ENCODE measurements around the gene DENND1A. TPM values are rescaled to one million over a fixed set of nuclear protein-coding genes. Genes with fewer than 3 reads are reported as not detected.

The DENND1A gene
- total RNA-seq, 1 experiment from 2014 or later, result 42.5 TPM

- H3K9me3 Mint-ChIP-seq (ENCODE audit: unreplicated experiment), result no peaks in the 10 kb centered on the region
- H3K4me3 Mint-ChIP-seq (ENCODE audit: unreplicated experiment), result no peak overlapping the region
- H3K27me3 Mint-ChIP-seq (ENCODE audit: insufficient read depth, unreplicated experiment), result no peaks in the 10 kb centered on the region
- no peak for DNase-seq (ENCODE audit: unreplicated experiment)
- no peak overlapping the region for H3K27ac Mint-ChIP-seq (ENCODE audit: low read depth, unreplicated experiment)
- H3K4me1 Mint-ChIP-seq (ENCODE audit: insufficient read depth, unreplicated experiment), result no peaks in the 10 kb centered on the region
- no TSS peak for BruUV-seq (replicated peaks)
- TF ChIP-seq CTCF (IDR thresholded peaks at IDR 0.05; ENCODE audit: unreplicated experiment), result no peak
- intact Hi-C loops (cut with micrococcal nuclease), result no loop called here
- POLR2A ChIA-PET, result no interaction called here
- H3K36me3 Mint-ChIP-seq (ENCODE audit: insufficient read depth, unreplicated experiment), result peaks cover 10% of the 10 kb centered on the region
- CTCF ChIA-PET, result interaction anchor here (0.9 to 1.3 kb wide), 2 partner anchors 13 to 26 kb away, joined by 3 read pairs; no protein-coding TSS in a partner anchor
Observed at GRCh38 chr9:123568691-123569688, 360.9 kb downstream of the DENND1A start.

GRCh38 chr9:123567013-123567412 lies 362.9 kb downstream of the DENND1A start:
- Mint-ChIP-seq H3K27ac (ENCODE audit: low read depth, unreplicated experiment) (no peak overlapping the region), H3K9me3 (ENCODE audit: unreplicated experiment) (no peaks in the 10 kb centered on the region), H3K4me3 (ENCODE audit: unreplicated experiment) (no peak overlapping the region), H3K27me3 (ENCODE audit: insufficient read depth, unreplicated experiment) (no peaks in the 10 kb centered on the region), H3K36me3 (ENCODE audit: insufficient read depth, unreplicated experiment) (peaks cover 13% of the 10 kb centered on the region), H3K4me1 (ENCODE audit: insufficient read depth, unreplicated experiment) (peaks cover 8% of the 10 kb centered on the region)
- ChIA-PET POLR2A (interaction anchor here (0.7 kb wide), 1 partner anchor 19 kb away, joined by 3 read pairs; no protein-coding TSS in a partner anchor), CTCF (interaction anchor here (1.0 kb wide), 1 partner anchor 22 kb away, joined by 3 read pairs; no protein-coding TSS in a partner anchor)
- DNase-seq (ENCODE audit: unreplicated experiment), result no peak
- intact Hi-C loops (cut with micrococcal nuclease), result no loop called here
- no peak for TF ChIP-seq CTCF (IDR thresholded peaks at IDR 0.05; ENCODE audit: unreplicated experiment)
- no TSS peak for BruUV-seq (replicated peaks)

GRCh38 chr9:123564652-123565051 lies 365.3 kb downstream of the DENND1A start:
- H3K4me1 Mint-ChIP-seq (ENCODE audit: insufficient read depth, unreplicated experiment), result peaks cover 8% of the 10 kb centered on the region
- H3K4me3 Mint-ChIP-seq (ENCODE audit: unreplicated experiment), result no peak overlapping the region
- TF ChIP-seq CTCF (IDR thresholded peaks at IDR 0.05; ENCODE audit: unreplicated experiment), result no peak
- no TSS peak for BruUV-seq (replicated peaks)
- H3K27ac Mint-ChIP-seq (ENCODE audit: low read depth, unreplicated experiment), result no peak overlapping the region
- ChIA-PET POLR2A (no interaction called here), CTCF (interaction anchor here (0.6 to 0.7 kb wide), 2 partner anchors 21 to 551 kb away, joined by 3 read pairs; no protein-coding TSS in a partner anchor)
- intact Hi-C loops (cut with micrococcal nuclease), result no loop called here
- H3K9me3 Mint-ChIP-seq (ENCODE audit: unreplicated experiment), result no peaks in the 10 kb centered on the region
- H3K36me3 Mint-ChIP-seq (ENCODE audit: insufficient read depth, unreplicated experiment), result peaks cover 13% of the 10 kb centered on the region
- DNase-seq (ENCODE audit: unreplicated experiment), result no peak
- H3K27me3 Mint-ChIP-seq (ENCODE audit: insufficient read depth, unreplicated experiment), result no peaks in the 10 kb centered on the region

- BruUV-seq (replicated peaks), result no TSS peak
- no peaks in the 10 kb centered on the region for H3K27me3 Mint-ChIP-seq (ENCODE audit: insufficient read depth, unreplicated experiment)
- DNase-seq (ENCODE audit: unreplicated experiment), result peak; percentile 39
- H3K27ac Mint-ChIP-seq (ENCODE audit: low read depth, unreplicated experiment), result peak overlapping the region; percentile 18
- peaks cover 11% of the 10 kb centered on the region for H3K36me3 Mint-ChIP-seq (ENCODE audit: insufficient read depth, unreplicated experiment)
- H3K4me3 Mint-ChIP-seq (ENCODE audit: unreplicated experiment), result no peak overlapping the region
- TF ChIP-seq CTCF (IDR thresholded peaks at IDR 0.05; ENCODE audit: unreplicated experiment), result no peak
- POLR2A ChIA-PET, result no interaction called here
- no peaks in the 10 kb centered on the region for H3K9me3 Mint-ChIP-seq (ENCODE audit: unreplicated experiment)
- intact Hi-C loops (cut with micrococcal nuclease), result no loop called here
- H3K4me1 Mint-ChIP-seq (ENCODE audit: insufficient read depth, unreplicated experiment), result peaks cover 8% of the 10 kb centered on the region
- CTCF ChIA-PET, result no interaction called here
Observed at GRCh38 chr9:123562844-123563346, 367.0 kb downstream of the DENND1A start.
